HL-60 (cell line): ENCODE measurements around the gene RINL.

Source experiments
- POLR2AphosphoS5 ChIP-seq: IDR thresholded peaks from 2 replicates; pipeline ENCODE4 v1.6.1; 2012; ENCODE audit warnings: low read depth
- TF ChIP-seq, protein P1 (sequence below): IDR thresholded peaks from one replicate; pipeline ENCODE4 v1.5.1; 2011; ENCODE audit warnings: low read length, control low read depth, inconsistent platforms; ENCODE audit not compliant: insufficient read depth

- TF ChIP-seq, protein P1, sequence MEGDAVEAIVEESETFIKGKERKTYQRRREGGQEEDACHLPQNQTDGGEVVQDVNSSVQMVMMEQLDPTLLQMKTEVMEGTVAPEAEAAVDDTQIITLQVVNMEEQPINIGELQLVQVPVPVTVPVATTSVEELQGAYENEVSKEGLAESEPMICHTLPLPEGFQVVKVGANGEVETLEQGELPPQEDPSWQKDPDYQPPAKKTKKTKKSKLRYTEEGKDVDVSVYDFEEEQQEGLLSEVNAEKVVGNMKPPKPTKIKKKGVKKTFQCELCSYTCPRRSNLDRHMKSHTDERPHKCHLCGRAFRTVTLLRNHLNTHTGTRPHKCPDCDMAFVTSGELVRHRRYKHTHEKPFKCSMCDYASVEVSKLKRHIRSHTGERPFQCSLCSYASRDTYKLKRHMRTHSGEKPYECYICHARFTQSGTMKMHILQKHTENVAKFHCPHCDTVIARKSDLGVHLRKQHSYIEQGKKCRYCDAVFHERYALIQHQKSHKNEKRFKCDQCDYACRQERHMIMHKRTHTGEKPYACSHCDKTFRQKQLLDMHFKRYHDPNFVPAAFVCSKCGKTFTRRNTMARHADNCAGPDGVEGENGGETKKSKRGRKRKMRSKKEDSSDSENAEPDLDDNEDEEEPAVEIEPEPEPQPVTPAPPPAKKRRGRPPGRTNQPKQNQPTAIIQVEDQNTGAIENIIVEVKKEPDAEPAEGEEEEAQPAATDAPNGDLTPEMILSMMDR, result no peak
- no peak for TF ChIP-seq POLR2AphosphoS5
Observed at GRCh38 chr19:38844093-38844686, 33.9 kb downstream of the RINL start.
